Measurements from ENCODE around the gene PAK4.
"Not testable (repeated sequence)": the region's sequence is repeated elsewhere in the genome, so short reads cannot be mapped to it uniquely, and the experiment has no call there.

The PAK4 gene

DNA sequence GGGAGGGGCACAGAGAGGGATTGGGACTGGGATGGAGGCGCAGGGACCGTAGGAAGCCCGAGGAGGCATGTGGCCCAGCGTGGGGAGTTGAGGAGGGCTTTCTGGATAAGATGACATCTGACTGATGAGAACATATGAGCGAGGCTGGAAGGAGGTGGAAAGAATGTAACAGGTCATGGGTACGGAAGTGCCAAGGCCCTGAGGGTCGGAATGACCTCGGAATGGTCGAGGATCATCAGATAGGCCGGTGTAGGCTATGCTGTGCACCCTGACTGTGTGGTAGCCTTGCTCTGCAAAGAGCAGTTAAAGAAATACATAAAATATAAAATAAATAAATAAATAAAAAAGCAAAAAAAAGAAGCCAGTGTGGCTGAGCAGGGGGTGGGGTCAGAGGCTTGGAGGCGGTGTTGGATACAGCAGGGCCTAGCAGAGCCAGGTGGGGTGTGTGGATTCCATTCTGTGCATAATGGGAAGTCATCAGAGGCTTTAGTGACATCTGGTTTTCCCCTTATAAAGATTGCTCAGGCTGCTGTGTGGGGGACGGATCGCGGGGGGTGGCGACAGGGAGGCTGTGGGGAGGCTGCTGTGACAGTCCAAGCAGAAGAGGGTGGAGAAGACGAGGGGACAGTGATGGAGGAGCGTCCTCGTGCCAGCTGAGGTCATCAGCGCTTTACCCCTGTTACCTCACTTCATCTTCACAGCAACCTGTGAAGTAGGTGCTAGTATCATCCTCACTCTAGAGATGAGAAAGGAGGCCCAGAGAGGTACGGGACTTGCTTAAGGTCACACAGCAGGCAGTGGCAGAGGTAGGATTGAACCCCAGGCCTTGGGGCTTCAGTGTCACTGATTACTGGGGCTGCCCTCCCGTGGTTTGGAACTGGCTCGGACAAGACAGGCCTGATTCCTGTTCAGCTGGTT lies 5.0 kb downstream of the PAK4 start:
- DNase-seq, result no peak

DNA sequence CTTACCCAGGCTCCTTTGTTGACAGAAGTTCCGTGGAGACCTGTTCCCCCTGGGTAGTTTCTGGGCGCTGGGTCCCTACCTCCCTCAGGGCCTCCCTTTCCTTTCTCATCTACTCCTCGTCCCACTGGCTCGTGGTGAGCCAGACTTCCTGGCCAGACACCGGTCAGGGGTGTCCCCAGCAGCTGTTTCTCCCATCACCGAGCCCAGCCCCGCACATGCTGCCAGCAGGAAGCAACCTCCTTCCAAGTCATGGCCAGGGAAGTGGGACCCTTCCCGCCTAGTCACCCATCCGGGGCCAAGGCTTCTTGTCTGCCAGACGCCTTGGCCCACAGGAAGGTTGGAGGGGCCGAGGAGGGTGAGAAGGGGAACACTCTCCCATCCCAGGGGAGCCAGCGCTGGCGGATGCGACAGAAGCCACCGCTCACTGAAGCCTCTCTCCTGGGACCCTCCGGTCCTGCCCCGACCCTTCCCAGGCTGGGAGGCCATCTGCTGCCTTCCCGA lies 5.7 kb downstream of the PAK4 start:
- no peak for DNase-seq

- DNase-seq, result no peak
Observed at GRCh38 chr19:39132344-39132969, 6.9 kb downstream of the PAK4 start.

- DNase-seq, result no peak
Observed at GRCh38 chr19:39133431-39134270, 8.1 kb downstream of the PAK4 start.

DNA sequence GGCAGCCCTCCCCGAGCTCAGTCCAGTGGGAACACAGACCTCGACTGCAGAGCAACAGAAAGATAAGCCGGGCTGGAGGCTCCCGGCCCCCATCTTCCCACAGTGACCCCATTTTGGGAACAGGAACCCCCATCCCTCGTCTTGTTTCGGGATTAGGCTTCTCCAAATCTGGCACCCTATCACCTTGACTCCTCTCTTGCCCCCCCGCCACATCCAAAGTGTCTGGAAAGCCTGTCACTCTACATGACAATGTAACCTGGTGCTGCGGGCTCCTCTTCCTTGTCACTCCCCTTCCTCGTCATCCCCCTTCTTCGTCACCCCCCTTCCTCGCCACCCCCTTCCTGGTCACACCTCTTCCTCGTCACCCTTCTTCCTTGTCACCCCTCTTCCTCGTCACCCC lies 10.1 kb downstream of the PAK4 start:
- DNase-seq, result no peak

- no peak for DNase-seq
Observed at GRCh38 chr19:39136225-39136940, 10.8 kb downstream of the PAK4 start.

- DNase-seq, result no peak
Observed at GRCh38 chr19:39137131-39137530, 11.5 kb downstream of the PAK4 start.

DNA sequence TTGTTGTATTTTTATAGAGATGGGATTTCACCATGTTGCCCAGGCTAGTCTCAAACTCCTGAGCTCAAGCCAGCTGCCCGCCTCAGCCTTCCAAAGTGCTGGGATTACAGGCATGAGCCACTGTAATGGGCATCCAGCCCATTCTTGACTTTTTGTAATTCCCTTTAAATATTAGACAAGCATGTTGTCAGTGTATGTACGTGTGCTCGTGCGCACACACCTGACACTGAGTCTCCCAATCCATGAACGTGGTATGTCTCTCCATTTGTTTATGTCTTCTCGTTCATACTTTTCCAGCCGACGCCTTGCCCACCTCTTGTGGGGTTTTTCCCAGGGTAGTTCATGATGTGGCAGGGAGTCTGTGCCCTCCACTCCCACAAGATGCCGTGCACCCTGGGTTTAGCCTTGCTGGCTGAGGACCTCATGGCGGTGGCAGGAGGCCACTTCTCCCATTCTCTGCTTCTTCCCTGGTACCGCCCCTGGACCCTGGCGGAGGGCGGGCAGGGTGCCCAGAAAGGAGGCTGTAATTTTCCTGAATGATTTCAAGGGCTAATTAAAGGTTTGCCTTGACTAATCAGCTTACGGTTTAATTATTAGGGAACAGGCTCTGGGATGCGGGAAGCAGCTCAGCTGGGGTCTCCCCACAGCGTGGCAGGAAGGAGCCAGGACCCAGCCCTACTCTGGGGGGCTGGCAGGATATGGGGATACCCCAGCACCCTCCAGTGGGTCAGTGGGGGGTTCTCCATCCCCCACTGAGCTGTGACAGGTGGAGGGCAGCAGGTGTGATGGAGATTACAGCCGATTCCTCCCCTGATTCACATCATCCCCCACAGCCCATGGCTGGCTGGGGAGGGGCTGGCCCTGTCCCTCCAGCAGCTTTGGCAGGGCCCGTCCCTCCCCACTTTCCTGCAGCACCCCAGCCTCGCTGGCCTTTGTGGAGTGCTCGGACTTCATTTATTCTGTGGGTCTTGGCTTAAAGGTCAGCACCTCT lies 12.9 kb downstream of the PAK4 start:
- DNase-seq, result no peak

DNA sequence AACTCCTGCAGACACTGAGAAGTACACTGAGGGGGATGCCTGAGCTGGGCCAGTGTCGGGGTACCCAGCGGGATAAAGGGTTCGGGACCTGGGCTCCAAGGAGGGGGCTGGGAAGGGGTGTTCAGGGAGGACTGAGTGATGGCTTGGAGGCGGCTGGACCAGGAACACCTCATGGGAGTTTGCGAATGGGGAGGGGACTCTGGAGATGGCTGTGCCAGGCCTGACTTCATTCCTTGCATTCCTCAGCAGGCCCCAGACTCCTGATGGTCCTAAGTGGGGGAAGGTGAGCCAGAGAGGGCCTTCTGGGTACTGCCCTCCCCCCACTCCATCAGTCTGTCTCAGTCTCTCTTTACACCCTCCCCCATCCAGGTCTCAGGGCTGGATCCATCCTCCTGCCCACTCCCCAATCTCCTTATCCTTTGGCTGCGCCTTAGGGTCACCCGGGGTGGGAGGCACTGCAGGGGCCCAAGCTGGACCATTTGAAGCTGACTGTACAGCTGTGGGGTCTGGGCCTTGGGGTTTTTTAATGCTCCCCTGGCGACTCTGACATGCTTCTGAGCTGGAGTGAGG lies 13.8 kb downstream of the PAK4 start:
- DNase-seq, result no peak

DNA sequence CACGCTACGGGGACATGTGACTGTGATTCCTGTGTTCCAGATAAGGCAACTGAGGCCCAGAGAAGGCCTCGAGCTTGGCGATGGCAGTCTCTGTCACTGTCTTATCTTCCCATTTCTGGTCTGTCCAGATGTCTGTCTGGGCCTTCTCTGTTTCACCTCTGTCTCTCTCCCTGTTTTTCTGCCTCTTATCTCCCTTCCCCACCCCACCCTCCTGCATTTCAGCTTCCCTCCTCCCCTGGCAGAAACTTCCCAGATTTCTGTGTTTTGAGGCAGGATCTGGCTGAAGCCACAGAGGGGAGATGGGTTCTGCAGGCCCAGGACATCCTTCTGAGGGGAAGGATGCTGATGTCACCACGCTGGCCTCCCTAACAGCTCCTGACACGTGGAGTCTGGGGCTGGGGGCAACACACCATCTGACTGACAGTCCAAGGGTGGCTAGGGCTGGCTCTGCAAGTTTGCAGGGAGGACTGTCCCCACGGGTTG lies 14.4 kb downstream of the PAK4 start:
- DNase-seq, result no peak

- no peak for DNase-seq
Observed at GRCh38 chr19:39140594-39140993, 15.0 kb downstream of the PAK4 start.

GRCh38 chr19:39141929-39142328 lies 16.3 kb downstream of the PAK4 start:
- no peak for DNase-seq

DNA sequence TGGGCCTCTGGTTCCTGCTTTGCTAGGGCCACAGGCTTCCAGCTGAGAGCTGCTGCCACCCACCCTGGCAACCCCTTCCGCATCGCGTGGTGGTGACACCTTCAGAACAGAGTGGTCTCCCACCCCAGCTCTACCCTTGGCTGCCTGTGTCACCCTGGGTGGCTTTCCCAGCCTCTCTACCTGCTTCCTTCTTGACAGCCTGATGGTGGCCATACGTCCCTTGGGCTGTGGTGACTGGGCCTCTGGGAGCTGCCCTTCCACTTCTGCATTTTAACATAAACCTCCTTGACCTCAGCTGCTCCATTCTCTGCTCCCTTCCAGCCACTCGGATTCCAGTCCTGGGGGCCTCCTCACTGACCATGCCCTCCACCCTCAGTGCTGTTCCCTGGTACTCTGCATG lies 17.0 kb downstream of the PAK4 start:
- no peak for DNase-seq

DNA sequence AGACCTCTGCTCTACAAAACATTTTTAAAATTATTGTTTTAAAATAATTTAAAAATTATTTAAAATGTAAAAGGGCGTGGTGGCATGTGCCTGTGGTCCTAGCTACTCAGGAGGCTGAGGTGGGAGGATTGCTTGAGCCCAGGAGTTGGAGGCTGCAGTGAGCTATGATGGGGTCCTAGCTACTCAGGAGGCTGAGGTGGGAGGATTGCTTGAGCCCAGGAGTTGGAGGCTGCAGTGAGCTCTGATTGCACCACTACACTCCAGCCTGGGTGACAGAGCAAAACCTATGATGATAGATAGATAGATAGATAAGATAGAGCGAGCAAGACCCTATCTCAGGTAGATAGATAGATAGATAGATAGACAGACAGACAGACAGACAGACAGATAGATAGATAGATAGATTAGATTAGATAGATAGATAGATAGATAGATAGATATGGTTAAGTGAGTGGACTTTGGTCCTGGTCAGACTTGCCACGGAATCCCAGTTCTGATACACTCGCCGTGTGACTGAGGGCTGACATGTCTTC lies 18.2 kb downstream of the PAK4 start:
- not testable (repeated sequence) for DNase-seq

DNA sequence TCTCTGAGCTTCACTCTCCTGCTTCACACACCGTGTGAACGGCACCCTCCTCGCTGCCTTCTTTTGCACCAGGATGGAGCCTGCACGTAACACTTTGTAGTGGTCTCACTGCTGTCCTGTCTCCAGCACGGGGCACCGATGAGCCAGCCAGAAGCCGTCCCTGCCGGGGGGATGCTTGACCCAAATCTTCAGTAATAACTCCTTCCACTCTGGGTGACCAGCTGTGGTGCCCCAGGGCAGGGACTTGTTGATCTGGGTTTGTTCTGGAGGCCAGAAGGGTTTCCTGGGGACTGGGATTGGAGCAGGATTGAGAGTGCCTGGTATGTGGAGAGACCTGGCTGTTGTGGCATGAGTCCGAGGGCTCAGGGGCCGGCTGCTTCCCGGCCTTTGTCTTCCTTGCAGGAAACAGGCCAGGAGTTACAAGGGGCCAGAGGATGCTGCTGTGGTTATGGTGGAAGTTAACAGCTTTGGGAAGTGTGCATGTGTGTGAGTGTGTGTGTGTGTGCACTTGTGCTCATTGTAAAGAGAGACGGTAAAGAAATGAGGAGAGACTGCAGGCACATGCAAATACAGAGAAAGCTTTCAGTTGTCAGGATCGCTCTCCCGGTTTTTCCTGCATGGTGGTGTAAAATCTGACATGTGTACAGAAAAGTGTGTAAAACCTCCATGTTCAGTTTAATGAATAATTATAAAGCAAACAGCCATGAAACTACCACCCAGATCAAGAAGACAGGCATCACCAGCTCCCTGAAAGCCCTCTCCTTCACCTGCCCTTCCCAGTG lies 18.9 kb downstream of the PAK4 start:
- DNase-seq, result no peak

DNA sequence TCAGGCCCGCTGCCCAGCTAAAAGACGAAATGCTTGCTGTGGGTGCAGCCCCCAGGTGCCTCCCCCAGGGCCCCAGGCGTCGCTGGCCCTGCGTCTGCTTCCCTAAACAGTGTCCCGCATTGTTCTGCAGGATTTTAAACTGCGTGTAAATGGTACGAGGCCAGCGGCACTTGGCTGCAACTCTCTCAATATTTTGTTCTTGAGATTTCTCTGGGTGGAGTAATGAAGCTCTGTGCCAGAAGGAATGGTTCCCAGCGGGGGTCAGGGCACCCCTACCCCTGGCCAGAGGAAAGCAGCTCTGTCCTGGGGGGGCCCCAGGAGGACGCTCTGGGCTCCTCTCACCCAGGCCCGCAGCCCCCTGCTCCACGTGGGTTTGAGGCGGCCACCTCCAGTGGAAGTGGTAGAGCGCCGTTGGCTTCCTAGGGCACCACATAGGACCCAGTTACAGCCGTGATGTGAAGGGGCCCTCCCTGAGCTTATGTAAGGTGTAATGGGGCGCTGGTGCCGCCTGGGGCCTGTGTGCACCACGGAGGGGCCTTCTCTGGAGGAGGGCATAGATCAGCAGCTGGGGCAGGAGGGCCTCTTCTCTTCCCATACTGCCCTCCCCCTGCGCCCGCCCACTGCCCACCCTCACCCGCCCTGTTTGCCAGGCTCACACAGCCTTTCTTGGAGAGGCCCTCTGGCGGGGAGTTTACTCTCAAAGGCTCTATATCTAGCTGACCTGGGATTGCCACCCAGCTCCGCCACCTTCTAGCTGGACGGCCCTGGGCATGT lies 19.8 kb downstream of the PAK4 start:
- no peak for DNase-seq

DNA sequence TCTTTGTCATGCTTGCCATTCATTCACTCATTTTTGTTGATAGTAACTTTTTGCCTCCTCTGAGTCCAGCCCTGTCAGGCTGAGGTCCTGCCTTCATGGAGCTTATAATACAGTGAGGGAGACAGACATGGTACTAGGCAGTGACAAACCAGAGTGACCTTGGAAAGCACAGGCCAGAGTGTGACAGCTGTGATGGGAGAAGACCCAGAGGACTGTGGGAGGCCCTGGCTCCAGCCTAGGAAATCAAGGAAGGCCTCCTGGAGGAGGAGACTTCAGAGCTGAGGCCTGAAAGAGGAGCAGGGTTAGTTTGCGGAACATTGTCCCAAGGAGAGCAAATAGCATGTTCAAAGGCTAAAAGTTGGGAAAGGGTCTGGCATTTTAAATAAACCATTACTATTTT lies 20.5 kb downstream of the PAK4 start:
- no peak for DNase-seq

GRCh38 chr19:39146686-39147450 lies 21.3 kb downstream of the PAK4 start:
- no peak for DNase-seq

Data from CD4-positive, alpha-beta T cell treated with Interleukin-12 subunit alpha and Interleukin-12 subunit beta, for 1 hour (primary cell).